HG03469 (cell line): Measurements from ENCODE around the gene MAML2.

Experiments
- ATAC-seq: cut with Tn5 transposase; IDR thresholded peaks from one replicate; pipeline ENCODE4 v1.9.1; 2021; ENCODE audit warnings: mild to moderate bottlenecking, moderate library complexity, moderate number of reproducible peaks; ENCODE audit not compliant: unreplicated experiment

MAML2 gene

DNA sequence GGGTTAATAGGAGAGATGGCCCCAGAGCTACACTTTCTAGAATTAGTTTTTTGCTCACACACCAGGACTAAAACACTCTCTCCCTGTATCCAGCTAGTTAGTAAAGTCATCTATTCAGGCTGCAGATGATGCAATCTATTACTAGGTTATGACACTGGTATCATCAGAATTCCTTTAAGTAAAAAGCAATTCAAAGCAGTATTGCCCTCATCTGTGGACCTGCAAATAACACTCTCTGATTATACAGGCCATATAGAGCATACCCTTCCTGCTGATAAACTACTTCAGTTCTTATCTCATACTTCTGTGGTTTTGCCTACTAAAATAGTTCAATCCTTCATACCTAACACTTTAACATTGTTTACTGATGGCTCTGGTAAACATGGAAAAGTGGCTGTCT, 405.6 kb downstream of the MAML2 start:
- ATAC-seq = no peak

DNA sequence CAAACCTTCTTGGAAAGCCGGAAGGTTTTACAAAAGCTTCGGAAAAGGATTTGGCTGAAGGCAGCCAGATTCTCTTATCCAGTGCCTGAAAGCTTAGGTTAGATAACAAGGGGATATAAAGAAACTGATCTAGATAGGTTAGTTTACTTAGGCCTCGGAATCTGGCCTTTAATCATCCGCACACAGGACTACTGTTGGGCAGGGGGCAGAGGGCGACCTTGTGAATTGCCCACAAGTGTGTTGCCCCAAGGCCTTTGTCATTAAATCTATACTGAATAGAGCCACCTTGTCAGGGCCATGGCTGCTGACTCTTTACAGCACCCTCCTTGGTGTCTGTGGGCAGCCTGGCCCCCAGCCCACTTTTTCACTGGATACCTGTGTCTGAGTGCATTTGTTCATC, 409.4 kb downstream of the MAML2 start:
- no peak for ATAC-seq

DNA sequence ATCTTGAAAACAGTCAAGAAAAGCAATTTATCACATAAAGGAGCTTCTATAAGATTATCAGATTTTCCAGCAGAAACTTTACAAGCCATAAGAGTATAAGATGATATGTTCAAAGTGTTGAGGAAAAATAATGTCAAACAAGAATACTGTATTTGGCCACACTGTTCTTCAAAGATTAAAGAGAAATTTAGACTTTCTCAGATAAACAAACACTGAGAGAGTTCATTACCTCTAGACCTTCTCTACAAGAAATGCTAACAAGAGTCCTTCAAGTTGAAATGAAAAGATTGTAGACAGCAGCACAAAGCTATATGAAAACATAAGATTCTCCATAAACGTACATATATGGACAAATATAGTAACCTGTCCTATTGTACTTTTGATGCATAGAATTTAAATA, 411.1 kb downstream of the MAML2 start:
- no peak for ATAC-seq

DNA sequence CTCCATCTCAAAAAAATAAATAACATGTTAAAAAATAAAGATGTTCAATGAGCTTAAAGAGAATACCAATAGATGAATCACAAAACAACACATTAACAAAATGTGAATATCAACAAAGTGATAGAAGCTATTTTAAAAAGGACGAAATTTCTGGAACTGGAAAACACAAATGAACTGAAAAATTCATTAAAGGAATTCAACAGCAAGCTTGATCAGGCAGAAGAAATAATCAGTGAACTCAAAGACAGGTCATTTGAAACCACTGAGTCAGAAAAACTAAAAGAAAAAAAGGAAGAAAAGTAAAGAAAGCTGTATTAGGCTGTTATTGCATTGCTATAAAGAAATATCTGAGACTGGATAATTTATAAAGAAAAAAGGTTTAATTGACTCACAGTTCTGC, 412.0 kb downstream of the MAML2 start:
- no peak for ATAC-seq

DNA sequence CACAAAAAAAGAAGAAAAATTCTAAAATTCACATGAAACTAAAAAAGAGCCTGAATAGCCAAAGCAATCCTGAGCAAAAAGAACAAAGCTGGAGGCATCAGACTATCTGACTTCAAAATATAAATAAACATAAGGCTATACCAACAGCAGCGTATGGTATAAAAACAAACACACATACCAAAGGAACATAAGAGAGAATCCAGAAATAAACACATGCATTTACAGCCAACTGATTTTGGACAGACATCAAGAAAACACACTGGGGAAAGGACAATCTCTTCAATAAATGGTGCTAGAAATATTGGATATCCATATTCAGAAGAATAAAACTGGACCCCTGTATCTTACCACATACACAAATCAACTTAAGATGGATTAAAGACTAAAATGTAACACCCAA, 416.3 kb downstream of the MAML2 start:
- no peak for ATAC-seq
